CD8-positive, alpha-beta memory T cell (primary cell): ENCODE data around the gene TMEM135. TPM values are rescaled to one million over a fixed set of nuclear protein-coding genes. Genes with fewer than 3 reads are reported as not detected.

Source experiments
- CTCF ChIA-PET: fragments of 350-600 bp; sonication (Branson Sonifier 250); formaldehyde crosslinking; loops from one replicate; lab custom pipeline; 2021; ENCODE audit warnings: antibody characterized with exemption; lab: Charles Lee
- POLR2A ChIA-PET: fragments of 350-600 bp; sonication (Branson Sonifier 250); formaldehyde crosslinking; loops from one replicate; lab custom pipeline; 2021; ENCODE audit warnings: antibody characterized with exemption; lab: Charles Lee
- DNase-seq, 5 donors: peaks; one replicate each; pipeline versions ENCODE4 v3.0.0 to v3.0.0-alpha.2; 2020 to 2022; ENCODE audit warnings: mixed read lengths in 1 of 5
- H3K27ac ChIP-seq: one replicate; pipeline ENCODE4 v1.7.0; 2013; ENCODE audit warnings: low read depth, mild to moderate bottlenecking, low read length, moderate library complexity
- H3K27me3 ChIP-seq: 2 replicates; pipeline ENCODE4 v1.7.0; 2013; ENCODE audit warnings: low read length, mild to moderate bottlenecking; ENCODE audit not compliant: insufficient read depth, poor library complexity, severe bottlenecking
- H3K36me3 ChIP-seq: 2 replicates; pipeline ENCODE4 v1.7.0; 2013; ENCODE audit warnings: mild to moderate bottlenecking, low read length, moderate library complexity; ENCODE audit not compliant: insufficient read depth
- H3K4me1 ChIP-seq: 2 replicates; pipeline ENCODE4 v1.7.0; 2013; ENCODE audit warnings: mild to moderate bottlenecking, low read length, moderate library complexity; ENCODE audit not compliant: insufficient read depth
- H3K4me3 ChIP-seq: 2 replicates; pipeline ENCODE4 v1.7.0; 2013; ENCODE audit warnings: mild to moderate bottlenecking, low read length
- H3K9me3 ChIP-seq: 2 replicates; pipeline ENCODE4 v1.7.0; 2013; ENCODE audit warnings: mild to moderate bottlenecking, low read length
- H3K27ac Mint-ChIP-seq, 8 donors: one replicate each; pipeline ENCODE4 v1.8.0; 2020 to 2021; ENCODE audit warnings: mixed read lengths in 8 of 8, mild to moderate bottlenecking in 6 of 8, inconsistent platforms in 3 of 8, moderate library complexity in 3 of 8
- H3K27me3 Mint-ChIP-seq, 2 donors: one replicate each; pipeline ENCODE4 v1.8.0; 2020 to 2021; ENCODE audit warnings: mixed read lengths in 2 of 2, mild to moderate bottlenecking in 1 of 2, moderate library complexity in 1 of 2
- H3K36me3 Mint-ChIP-seq, 3 donors: one replicate each; pipeline ENCODE4 v1.8.0; 2020 to 2021; ENCODE audit warnings: mixed read lengths in 3 of 3, inconsistent platforms in 1 of 3, mild to moderate bottlenecking in 1 of 3
- H3K4me1 Mint-ChIP-seq, 3 donors: one replicate each; pipeline ENCODE4 v1.8.0; 2020 to 2021; ENCODE audit warnings: mixed read lengths in 3 of 3, inconsistent platforms in 1 of 3, mild to moderate bottlenecking in 1 of 3
- H3K4me3 Mint-ChIP-seq, 7 donors: one replicate each; pipeline ENCODE4 v1.8.0; 2020 to 2021; ENCODE audit warnings: mixed read lengths in 7 of 7, mild to moderate bottlenecking in 6 of 7, moderate library complexity in 4 of 7, inconsistent platforms in 2 of 7
- H3K9me3 Mint-ChIP-seq, 5 donors: one replicate each; pipeline ENCODE4 v1.8.0; 2020 to 2022; ENCODE audit warnings: mixed read lengths in 5 of 5, mild to moderate bottlenecking in 3 of 5, moderate library complexity in 2 of 5, inconsistent platforms in 1 of 5
- polyA plus RNA-seq: library from polyadenylated mRNA; unstranded; fragments of 300-500 nt; fragmentation: Illumina TruSeq; gene quantifications from one replicate; pipeline ENCODE4 v1.2.3, GENCODE V29; 2021
- total RNA-seq, 2 experiments: library from RNA; stranded (reverse); gene quantifications; one replicate each; pipeline ENCODE4 v1.2.3, GENCODE V29; 2021

Gene TMEM135
- total and polyA plus RNA-seq, 3 experiments from 2014 or later, result 5.9 to 18.8 (median 12.9) TPM

DNA sequence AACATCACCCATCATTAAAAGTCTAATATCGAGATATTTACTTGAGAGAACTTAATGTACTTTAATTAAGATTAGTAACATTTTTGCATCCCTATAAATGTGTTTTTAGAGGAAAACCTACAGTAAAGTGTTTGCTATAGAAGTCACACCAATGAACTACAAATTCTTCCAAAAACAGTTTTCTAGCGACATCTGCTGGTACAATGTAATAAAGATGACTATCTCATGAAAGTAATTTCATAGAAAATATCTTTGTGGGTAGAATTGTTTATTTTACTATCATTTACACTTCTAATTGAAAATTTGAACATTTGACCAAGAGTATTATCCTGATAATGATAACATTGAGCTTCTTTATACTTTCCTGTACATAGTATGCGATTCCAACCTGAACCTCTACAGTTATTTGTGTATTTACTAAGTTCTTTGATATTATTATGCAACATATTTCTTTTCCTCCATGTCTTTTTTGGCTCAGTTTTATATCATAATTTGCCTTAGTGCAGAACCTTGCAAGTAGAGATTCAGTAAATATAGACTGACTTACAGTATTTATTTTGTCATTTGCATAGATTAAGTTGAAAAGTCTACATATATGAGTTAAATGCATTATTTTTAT is 252.7 kb downstream of the TMEM135 start:
- ChIA-PET CTCF (interaction anchor here (0.7 to 3.6 kb wide), 6 partner anchors 297 to 358 kb away, joined by 3 to 20 read pairs (median 4); no protein-coding TSS in a partner anchor), POLR2A (no interaction called here)
- Mint-ChIP-seq H3K4me3 (no peak overlapping the region), H3K27ac (no peak overlapping the region), H3K4me1 (no peaks in the 10 kb centered on the region), H3K36me3 (peaks cover 0 to 4% (median 0%) of the 10 kb centered on the region in 3 donors), H3K9me3 (no peaks in the 10 kb centered on the region), H3K27me3 (no peaks in the 10 kb centered on the region)
- Histone ChIP-seq H3K27ac (no peak overlapping the region), H3K9me3 (no peaks in the 10 kb centered on the region), H3K4me1 (no peaks in the 10 kb centered on the region), H3K27me3 (no peaks in the 10 kb centered on the region), H3K4me3 (no peak overlapping the region), H3K36me3 (no peaks in the 10 kb centered on the region)
- peak in 2 of 5 donors; percentile 23 to 29 for DNase-seq

DNA sequence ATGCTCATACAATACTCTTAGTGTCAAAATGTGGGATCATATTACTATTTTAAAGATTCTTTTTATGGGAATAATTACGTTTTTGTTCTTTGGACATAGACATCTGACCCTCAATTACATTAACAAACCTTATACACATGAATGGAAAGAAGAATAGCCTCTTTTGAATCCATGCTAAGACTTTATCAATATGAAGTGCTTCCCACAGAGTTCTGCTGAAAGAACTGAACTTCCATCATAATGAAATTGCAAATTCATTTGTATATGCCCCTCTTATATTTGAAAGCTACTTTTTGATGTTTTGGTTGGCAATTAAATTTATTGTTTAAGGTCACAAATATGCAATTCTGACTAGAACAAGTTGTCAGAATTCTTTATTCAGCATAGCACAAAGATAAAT is 254.9 kb downstream of the TMEM135 start:
- no peaks in the 10 kb centered on the region for H3K4me1 Mint-ChIP-seq
- no peak overlapping the region for H3K27ac Mint-ChIP-seq
- Histone ChIP-seq H3K36me3 (no peaks in the 10 kb centered on the region), H3K9me3 (no peaks in the 10 kb centered on the region), H3K4me3 (no peak overlapping the region), H3K4me1 (no peaks in the 10 kb centered on the region), H3K27me3 (no peaks in the 10 kb centered on the region), H3K27ac (no peak overlapping the region)
- peaks cover 1 to 5% (median 1%) of the 10 kb centered on the region in 3 donors for H3K36me3 Mint-ChIP-seq
- H3K9me3 Mint-ChIP-seq, result no peaks in the 10 kb centered on the region
- H3K4me3 Mint-ChIP-seq, result no peak overlapping the region
- POLR2A ChIA-PET, result no interaction called here
- CTCF ChIA-PET, result no interaction called here
- no peaks in the 10 kb centered on the region for H3K27me3 Mint-ChIP-seq
- no peak for DNase-seq

DNA sequence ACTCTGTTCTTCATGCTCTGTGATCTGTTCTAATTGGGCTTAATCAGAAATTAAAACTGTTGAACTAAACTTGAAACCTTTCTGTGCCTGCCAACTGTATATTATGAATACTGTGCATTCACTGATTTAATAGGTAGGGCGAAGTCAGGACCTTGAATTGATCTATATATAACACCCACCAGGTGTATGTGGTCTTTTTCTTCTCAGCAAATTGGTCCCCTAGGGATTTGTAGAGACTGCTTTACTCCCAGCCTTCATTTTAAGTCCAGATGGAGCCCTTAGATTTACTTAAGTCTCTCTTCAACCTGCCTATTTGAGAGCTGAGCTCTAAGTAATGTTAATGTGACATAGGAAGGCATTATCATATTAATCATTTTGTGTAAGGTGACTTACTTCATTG is 257.5 kb downstream of the TMEM135 start:
- H3K27ac ChIP-seq, result no peak overlapping the region
- no peaks in the 10 kb centered on the region for H3K36me3 ChIP-seq
- H3K9me3 Mint-ChIP-seq, result no peaks in the 10 kb centered on the region
- peaks cover 9 to 14% (median 12%) of the 10 kb centered on the region in 3 donors for H3K4me1 Mint-ChIP-seq
- DNase-seq, result no peak
- POLR2A ChIA-PET, result no interaction called here
- no peak overlapping the region for H3K4me3 Mint-ChIP-seq
- CTCF ChIA-PET, result interaction anchor here (1.0 kb wide), 2 partner anchors 356 to 369 kb away, joined by 3 to 4 read pairs; no protein-coding TSS in a partner anchor
- peaks cover 3% of the 10 kb centered on the region for H3K4me1 ChIP-seq
- no peak overlapping the region for H3K4me3 ChIP-seq
- H3K27ac Mint-ChIP-seq, result no peak overlapping the region
- no peaks in the 10 kb centered on the region for H3K9me3 ChIP-seq
- H3K27me3 Mint-ChIP-seq, result no peaks in the 10 kb centered on the region
- no peaks in the 10 kb centered on the region for H3K27me3 ChIP-seq
- peaks cover 0 to 5% (median 4%) of the 10 kb centered on the region in 3 donors for H3K36me3 Mint-ChIP-seq

- no peak overlapping the region for H3K27ac ChIP-seq
- CTCF ChIA-PET, result interaction anchor here (0.7 kb wide), 1 partner anchor 358 kb away, joined by 4 read pairs; no protein-coding TSS in a partner anchor
- H3K9me3 ChIP-seq, result no peaks in the 10 kb centered on the region
- POLR2A ChIA-PET, result no interaction called here
- Mint-ChIP-seq H3K36me3 (peaks cover 0 to 5% (median 4%) of the 10 kb centered on the region in 3 donors), H3K9me3 (no peaks in the 10 kb centered on the region), H3K4me1 (peaks cover 9 to 14% (median 12%) of the 10 kb centered on the region in 3 donors), H3K27me3 (no peaks in the 10 kb centered on the region), H3K27ac (peak overlapping the region in 2 of 8 donors; percentile 17 to 27), H3K4me3 (no peak overlapping the region)
- no peaks in the 10 kb centered on the region for H3K27me3 ChIP-seq
- no peak overlapping the region for H3K4me3 ChIP-seq
- peaks cover 3% of the 10 kb centered on the region for H3K4me1 ChIP-seq
- no peaks in the 10 kb centered on the region for H3K36me3 ChIP-seq
- no peak for DNase-seq
Observed at GRCh38 chr11:87296627-87297026, 258.9 kb downstream of the TMEM135 start.

DNA sequence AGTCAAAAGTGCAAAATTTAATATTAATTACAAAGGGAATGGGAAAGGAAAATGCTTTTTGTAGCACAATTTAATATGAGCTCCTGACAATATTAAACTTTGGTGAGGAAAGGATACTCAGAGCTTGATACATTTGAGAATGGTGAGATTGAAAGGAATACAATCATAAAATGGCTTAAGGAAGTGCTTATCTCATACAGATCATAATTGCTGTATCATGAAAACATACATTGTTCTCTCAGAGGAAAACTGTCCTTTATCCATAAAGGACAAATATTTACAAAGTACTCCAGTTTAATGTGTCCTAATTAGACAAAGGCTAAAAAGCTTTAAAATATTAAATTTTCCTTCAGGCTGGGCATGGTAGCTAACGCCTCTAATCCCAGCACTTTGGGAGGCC is 260.4 kb downstream of the TMEM135 start:
- Histone ChIP-seq H3K4me3 (no peak overlapping the region), H3K27me3 (no peaks in the 10 kb centered on the region), H3K9me3 (no peaks in the 10 kb centered on the region), H3K4me1 (peaks cover 3% of the 10 kb centered on the region), H3K27ac (no peak overlapping the region), H3K36me3 (no peaks in the 10 kb centered on the region)
- H3K27me3 Mint-ChIP-seq, result no peaks in the 10 kb centered on the region
- H3K36me3 Mint-ChIP-seq, result peaks cover 5 to 7% (median 5%) of the 10 kb centered on the region in 3 donors
- H3K4me3 Mint-ChIP-seq, result no peak overlapping the region
- CTCF ChIA-PET, result no interaction called here
- POLR2A ChIA-PET, result no interaction called here
- H3K4me1 Mint-ChIP-seq, result peaks cover 9 to 14% (median 12%) of the 10 kb centered on the region in 3 donors
- DNase-seq, result no peak
- H3K27ac Mint-ChIP-seq, result no peak overlapping the region
- H3K9me3 Mint-ChIP-seq, result no peaks in the 10 kb centered on the region

DNA sequence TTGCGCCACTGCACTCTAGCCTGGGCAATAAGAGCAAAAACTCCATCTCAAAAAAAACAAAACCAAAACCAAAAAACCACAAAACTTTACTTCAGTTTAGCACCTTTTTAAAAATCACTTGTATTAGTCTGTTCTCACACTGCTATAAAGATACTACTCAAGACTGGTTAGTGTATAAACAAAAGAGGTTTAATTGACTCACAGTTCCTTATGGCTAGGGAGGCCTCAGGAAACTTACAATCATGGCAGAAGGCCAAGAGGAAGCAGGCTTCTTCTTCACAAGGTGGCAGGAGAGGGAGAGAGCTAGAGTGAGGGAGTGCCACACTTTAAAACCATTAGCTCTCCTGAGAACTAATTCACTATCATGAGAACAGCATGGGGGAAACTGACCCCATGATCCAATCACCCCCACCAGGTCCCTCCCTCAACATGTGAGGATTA is 261.3 kb downstream of the TMEM135 start:
- no peak overlapping the region for H3K4me3 ChIP-seq
- Mint-ChIP-seq H3K4me3 (peak overlapping the region in 1 of 7 donors; percentile 52), H3K36me3 (peaks cover 5 to 14% (median 8%) of the 10 kb centered on the region in 3 donors), H3K4me1 (peaks cover 9 to 14% (median 12%) of the 10 kb centered on the region in 3 donors), H3K9me3 (no peaks in the 10 kb centered on the region), H3K27ac (peak overlapping the region in 5 of 8 donors; percentile 24 to 85 (median 73)), H3K27me3 (no peaks in the 10 kb centered on the region)
- no peak overlapping the region for H3K27ac ChIP-seq
- peak in 1 of 5 donors; percentile 1 for DNase-seq
- no peaks in the 10 kb centered on the region for H3K36me3 ChIP-seq
- POLR2A ChIA-PET, result no interaction called here
- CTCF ChIA-PET, result no interaction called here
- peaks cover 3% of the 10 kb centered on the region for H3K4me1 ChIP-seq
- H3K9me3 ChIP-seq, result no peaks in the 10 kb centered on the region
- no peaks in the 10 kb centered on the region for H3K27me3 ChIP-seq

GRCh38 chr11:87300640-87301380 is 263.1 kb downstream of the TMEM135 start:
- Mint-ChIP-seq H3K27me3 (no peaks in the 10 kb centered on the region), H3K4me1 (peaks cover 9 to 14% (median 12%) of the 10 kb centered on the region in 3 donors), H3K27ac (no peak overlapping the region), H3K9me3 (no peaks in the 10 kb centered on the region), H3K4me3 (no peak overlapping the region), H3K36me3 (peaks cover 5 to 17% (median 8%) of the 10 kb centered on the region in 3 donors)
- no peaks in the 10 kb centered on the region for H3K9me3 ChIP-seq
- ChIA-PET CTCF (interaction anchor here (1.1 kb wide), 1 partner anchor 362 kb away, joined by 4 read pairs; no protein-coding TSS in a partner anchor), POLR2A (no interaction called here)
- no peaks in the 10 kb centered on the region for H3K36me3 ChIP-seq
- H3K27ac ChIP-seq, result no peak overlapping the region
- no peaks in the 10 kb centered on the region for H3K27me3 ChIP-seq
- H3K4me3 ChIP-seq, result no peak overlapping the region
- DNase-seq, result no peak
- H3K4me1 ChIP-seq, result peaks cover 3% of the 10 kb centered on the region
